Measurements from ENCODE around the gene CENPE. TPM values are rescaled to one million over a fixed set of nuclear protein-coding genes. Genes with fewer than 3 reads are reported as not detected.
"Not testable (repeated sequence)": the region's sequence is repeated elsewhere in the genome, so short reads cannot be mapped to it uniquely, and the experiment has no call there.

CENPE gene
- total RNA-seq, 1 donor from 2014 or later, result not detected

- Histone ChIP-seq H3K27ac (no peak overlapping the region), H3K27me3 (no peaks in the 10 kb centered on the region), H3K9me3 (no peaks in the 10 kb centered on the region), H3K36me3 (no peaks in the 10 kb centered on the region), H3K4me1 (peaks cover 0 to 5% of the 10 kb centered on the region in 2 donors), H3K4me3 (no peak overlapping the region)
- no peak for TF ChIP-seq CTCF (IDR thresholded peaks at IDR 0.05)
- intact Hi-C loops (cut with DNase I), result no loop called here
- no peak for DNase-seq (ENCODE audit: low spot score in 2 of 2)
Measured at GRCh38 chr4:103201253-103201652, 3.1 kb upstream of the CENPE start.

- intact Hi-C loops (cut with DNase I), result loop anchor here (2.0 to 10.0 kb wide), 3 partner anchors 177 to 1854 kb away; partner anchors contain the start of gene PPP3CA
- Histone ChIP-seq H3K4me3 (peak overlapping the region; percentile 61 to 99), H3K27ac (no peak overlapping the region), H3K4me1 (peaks cover 0 to 5% of the 10 kb centered on the region in 2 donors), H3K27me3 (no peaks in the 10 kb centered on the region), H3K36me3 (no peaks in the 10 kb centered on the region), H3K9me3 (no peaks in the 10 kb centered on the region)
- no peak for DNase-seq (ENCODE audit: low spot score in 2 of 2)
- TF ChIP-seq CTCF (IDR thresholded peaks at IDR 0.05), result no peak
Measured at GRCh38 chr4:103199009-103199408, 866 bp upstream of the CENPE start.

GRCh38 chr4:103197765-103198110 is 405 bp downstream of the CENPE start:
- Histone ChIP-seq H3K27ac (no peak overlapping the region), H3K4me3 (peak overlapping the region; percentile 61 to 99), H3K4me1 (peaks cover 0 to 5% of the 10 kb centered on the region in 2 donors), H3K27me3 (no peaks in the 10 kb centered on the region), H3K9me3 (no peaks in the 10 kb centered on the region), H3K36me3 (no peaks in the 10 kb centered on the region)
- no peak for TF ChIP-seq CTCF (IDR thresholded peaks at IDR 0.05)
- DNase-seq (ENCODE audit: low spot score in 2 of 2), result no peak
- intact Hi-C loops (cut with DNase I), result loop anchor here (2.0 to 10.0 kb wide), 3 partner anchors 175 to 1853 kb away; partner anchors contain the start of gene PPP3CA

- no peaks in the 10 kb centered on the region for H3K36me3 ChIP-seq
- DNase-seq (ENCODE audit: low spot score in 2 of 2), result no peak
- no peak for TF ChIP-seq CTCF (IDR thresholded peaks at IDR 0.05)
- no peaks in the 10 kb centered on the region for H3K27me3 ChIP-seq
- no peaks in the 10 kb centered on the region for H3K9me3 ChIP-seq
- H3K27ac ChIP-seq, result no peak overlapping the region
- H3K4me1 ChIP-seq, result no peaks in the 10 kb centered on the region
- no peak overlapping the region for H3K4me3 ChIP-seq
- intact Hi-C loops (cut with DNase I), result loop anchor here (10.0 kb wide), 1 partner anchor 1849 kb away; the partner anchor contains the start of gene PPP3CA
Measured at GRCh38 chr4:103193457-103193856, 4.7 kb downstream of the CENPE start.

GRCh38 chr4:103171006-103171405 is 27.1 kb downstream of the CENPE start:
- no peaks in the 10 kb centered on the region for H3K36me3 ChIP-seq
- H3K4me1 ChIP-seq, result no peaks in the 10 kb centered on the region
- no peak overlapping the region for H3K27ac ChIP-seq
- intact Hi-C loops (cut with DNase I), result no loop called here
- no peak for TF ChIP-seq CTCF (IDR thresholded peaks at IDR 0.05)
- H3K9me3 ChIP-seq, result peaks cover 0 to 6% of the 10 kb centered on the region in 2 donors
- H3K4me3 ChIP-seq, result no peak overlapping the region
- no peaks in the 10 kb centered on the region for H3K27me3 ChIP-seq
- no peak for DNase-seq (ENCODE audit: low spot score in 2 of 2)

GRCh38 chr4:103169750-103170149 is 28.4 kb downstream of the CENPE start:
- intact Hi-C loops (cut with DNase I); DNase-seq (ENCODE audit: low spot score in 2 of 2): not testable (repeated sequence)

More at GRCh38 chr4:103169750-103170149, 28.4 kb downstream of the CENPE start:
- H3K27ac ChIP-seq, H3K4me3 ChIP-seq, H3K36me3 ChIP-seq, H3K27me3 ChIP-seq, H3K4me1 ChIP-seq, H3K9me3 ChIP-seq: not testable (repeated sequence)
